IMR-90 (cell line): ENCODE measurements around the gene BCL2L1. TPM values are rescaled to one million over a fixed set of nuclear protein-coding genes. Genes with fewer than 3 reads are reported as not detected.

Source experiments
- ATAC-seq: fragments of 200-7000 bp; cut with Tn5 transposase; 2 replicates; pipeline ENCODE4 v1.9.1; 2020; ENCODE audit warnings: low read depth, mild to moderate bottlenecking, moderate library complexity
- BruUV-seq: library from RNA; stranded (reverse); fragments of 400-500 nt; replicated peaks from 2 replicates; lab custom pipeline; 2021; lab: Mats Ljungman, UMichigan
- CTCF ChIA-PET: fragments of 300-600 bp; formaldehyde crosslinking; extraction: SDS; loops from one replicate; lab custom pipeline; 2021; ENCODE audit warnings: antibody characterized with exemption; lab: Yijun Ruan, JAX
- POLR2A ChIA-PET: fragments of 300-600 bp; sonication (Branson Sonifier 250); formaldehyde crosslinking; loops from one replicate; lab custom pipeline; 2022; ENCODE audit warnings: antibody characterized with exemption; ENCODE audit not compliant: unreplicated experiment; lab: Charles Lee
- DNase-seq: peaks from one replicate; pipeline ENCODE4 v3.0.0; 2013
- H2AFZ ChIP-seq: replicated peaks from 2 replicates; pipeline ENCODE3; 2013; ENCODE audit warnings: low read length, mild to moderate bottlenecking; ENCODE audit not compliant: poor library complexity
- H2AK5ac ChIP-seq: 2 replicates; pipeline ENCODE4 v1.6.1; 2013; ENCODE audit warnings: low read depth, low read length, inconsistent platforms
- H2AK9ac ChIP-seq: replicated peaks from 2 replicates; pipeline ENCODE3; 2013; ENCODE audit warnings: mild to moderate bottlenecking, low read depth, low read length, moderate library complexity; ENCODE audit not compliant: poor library complexity
- H2BK120ac ChIP-seq: 2 replicates; pipeline ENCODE4 v1.6.1; 2013; ENCODE audit warnings: low read depth, low read length, inconsistent platforms
- H2BK15ac ChIP-seq: 3 replicates; pipeline ENCODE4 v1.6.1; 2013; ENCODE audit warnings: low read depth, low read length, inconsistent platforms
- H2BK20ac ChIP-seq: 2 replicates; pipeline ENCODE4 v1.6.1; 2013; ENCODE audit warnings: low read depth, mild to moderate bottlenecking, inconsistent platforms, low read length, moderate library complexity
- H2BK5ac ChIP-seq: 2 replicates; pipeline ENCODE4 v1.6.1; 2013; ENCODE audit warnings: mild to moderate bottlenecking, low read depth, low read length, inconsistent platforms; ENCODE audit not compliant: poor library complexity, severe bottlenecking
- H3K14ac ChIP-seq: replicated peaks from 2 replicates; pipeline ENCODE4 v1.6.1; 2013; ENCODE audit warnings: low read depth, low read length, inconsistent platforms
- H3K18ac ChIP-seq: 2 replicates; pipeline ENCODE4 v1.6.1; 2013; ENCODE audit warnings: low read depth, low read length, control low read depth
- H3K23ac ChIP-seq: 2 replicates; pipeline ENCODE4 v1.6.1; 2013; ENCODE audit warnings: low read depth, low read length, inconsistent platforms
- H3K27ac ChIP-seq: 2 replicates; pipeline ENCODE4 v1.5.1; 2013; ENCODE audit warnings: mild to moderate bottlenecking, control low read depth, low read length; ENCODE audit not compliant: insufficient read depth
- H3K27me3 ChIP-seq: 2 replicates; pipeline ENCODE4 v1.6.1; 2013; ENCODE audit warnings: low read length; ENCODE audit not compliant: control insufficient read depth, insufficient read depth
- H3K36me3 ChIP-seq: 2 replicates; pipeline ENCODE4 v1.6.1; 2013; ENCODE audit warnings: low read length, mixed read lengths; ENCODE audit not compliant: control insufficient read depth, insufficient read depth
- H3K4ac ChIP-seq: 2 replicates; pipeline ENCODE4 v1.6.1; 2013; ENCODE audit warnings: low read depth, low read length, inconsistent platforms
- H3K4me1 ChIP-seq: 2 replicates; pipeline ENCODE4 v1.6.1; 2013; ENCODE audit warnings: low read length, mixed read lengths; ENCODE audit not compliant: control insufficient read depth, insufficient read depth
- H3K4me2 ChIP-seq: 2 replicates; pipeline ENCODE4 v1.6.1; 2013; ENCODE audit warnings: low read depth, mild to moderate bottlenecking, control low read depth, low read length, moderate library complexity
- H3K4me3 ChIP-seq: 2 replicates; pipeline ENCODE4 v1.5.1; 2013; ENCODE audit warnings: low read depth, mild to moderate bottlenecking, control low read depth, low read length, moderate library complexity; ENCODE audit not compliant: insufficient read depth
- H3K56ac ChIP-seq: 2 replicates; pipeline ENCODE4 v1.6.1; 2013; ENCODE audit warnings: low read length, inconsistent platforms; ENCODE audit not compliant: insufficient read depth; ENCODE audit errors: extremely low read depth
- H3K79me1 ChIP-seq, 2 experiments: 2 replicates each; pipeline ENCODE4 v1.6.1; 2013; ENCODE audit warnings: low read length in 2 of 2, inconsistent platforms in 1 of 2, low read depth in 1 of 2
- H3K9ac ChIP-seq: 2 replicates; pipeline ENCODE4 v1.6.1; 2013; ENCODE audit warnings: low read depth, low read length, control low read depth
- H3K9me1 ChIP-seq: 2 replicates; pipeline ENCODE4 v1.6.1; 2013; ENCODE audit warnings: low read length, inconsistent platforms; ENCODE audit not compliant: insufficient read depth
- H3K9me3 ChIP-seq: 2 replicates; pipeline ENCODE4 v1.6.1; 2013; ENCODE audit warnings: low read length; ENCODE audit not compliant: control insufficient read depth, insufficient read depth
- H4K20me1 ChIP-seq: 2 replicates; pipeline ENCODE4 v1.6.1; 2013; ENCODE audit warnings: low read length, inconsistent platforms; ENCODE audit not compliant: insufficient read depth
- H4K5ac ChIP-seq: 2 replicates; pipeline ENCODE4 v1.6.1; 2013; ENCODE audit warnings: mild to moderate bottlenecking, low read depth, low read length, control low read depth
- H4K8ac ChIP-seq, 2 experiments: 2 replicates each; pipeline ENCODE4 v1.6.1; 2013; ENCODE audit warnings: low read depth in 2 of 2, low read length in 2 of 2, control low read depth in 1 of 2, inconsistent platforms in 1 of 2
- H4K91ac ChIP-seq: 2 replicates; pipeline ENCODE4 v1.6.1; 2013; ENCODE audit warnings: low read depth, low read length, inconsistent platforms; ENCODE audit not compliant: insufficient read depth
- CEBPB ChIP-seq: IDR thresholded peaks from 2 replicates; pipeline ENCODE4 v1.6.1; 2012; ENCODE audit warnings: low read depth, low read length, improper control_type of control experiment
- USF2 ChIP-seq: fragments of 150-350 bp; IDR thresholded peaks from 2 replicates; pipeline ENCODE4 v1.6.1; 2017; ENCODE audit warnings: mild to moderate bottlenecking, antibody characterized with exemption, low read length, low read depth
- WGBS, 2 experiments: methylation state at CpG; one replicate each; pipeline versions ENCODE4 v1.1.5 to v1.1.7; 2013; ENCODE audit warnings: missing lambda C conversion rate in 2 of 2; ENCODE audit not compliant: insufficient read length in 1 of 2; ENCODE audit errors: extremely low coverage in 2 of 2; 5-methylcytosine and 5-hydroxymethylcytosine counted together
- dilution Hi-C: fragments of 300-500 bp; cut with HindIII; formaldehyde crosslinking; loops from one replicate; pipeline ENCODE4 v1.14.3; 2018; ENCODE audit warnings: low sequenced_read_pairs; ENCODE audit not compliant: unreplicated experiment
- in situ Hi-C: fragments of 300-500 bp; cut with MboI; formaldehyde crosslinking; loops from 3 replicates; pipeline ENCODE4 v1.14.3; 2019; ENCODE audit warnings: low sequenced_read_pairs, inconsistent platforms, mixed read lengths
- intact Hi-C: fragments of 100-400 bp; cut with micrococcal nuclease; formaldehyde crosslinking; loops from 2 replicates; pipeline ENCODE4 v1.10.0; 2022
- polyA plus RNA-seq, 3 experiments: library from polyadenylated mRNA; depleted of rRNA; stranded (reverse); fragments of >200 nt; gene quantifications; 2 replicates each; pipeline ENCODE4 v1.2.3, GENCODE V29; 2012; ENCODE audit warnings: low replicate concordance in 1 of 3
- total RNA-seq: library from RNA; depleted of rRNA; stranded (reverse); fragments of >200 nt; gene quantifications from 2 replicates; pipeline ENCODE4 v1.2.3, GENCODE V29; 2012

The BCL2L1 gene
- total and polyA plus RNA-seq, 2 of the 4 experiments (the other 2 are of a cell fraction): 40.2 to 41.9 TPM

GRCh38 chr20:31641391-31641790 is 81.3 kb downstream of the BCL2L1 start:
- Histone ChIP-seq H3K4ac (no peak overlapping the region), H4K8ac (no peak overlapping the region), H2AK9ac (no peak overlapping the region), H3K56ac (no peak overlapping the region), H3K14ac (no peak overlapping the region), H3K9me3 (no peaks in the 10 kb centered on the region), H4K20me1 (no peaks in the 10 kb centered on the region), H2AFZ (no peak overlapping the region), H3K79me1 (no peaks in the 10 kb centered on the region), H3K9ac (no peak overlapping the region), H3K23ac (no peak overlapping the region), H3K18ac (no peak overlapping the region), H2BK15ac (no peak overlapping the region), H4K91ac (no peak overlapping the region), H3K27me3 (peaks cover 23% of the 10 kb centered on the region), H3K27ac (no peak overlapping the region), H3K4me3 (no peak overlapping the region), H3K36me3 (no peaks in the 10 kb centered on the region), H3K9me1 (no peaks in the 10 kb centered on the region), H2BK5ac (no peak overlapping the region), H2BK120ac (no peak overlapping the region), H3K4me1 (no peaks in the 10 kb centered on the region; the same call in 1 of the 2 replicates), H3K4me2 (no peak overlapping the region), H4K5ac (no peak overlapping the region), H2BK20ac (no peak overlapping the region), H2AK5ac (no peak overlapping the region)
- TF ChIP-seq USF2: no peak
- no peak for TF ChIP-seq CEBPB
- DNase-seq (no peak), ATAC-seq (no peak)
- POLR2A ChIA-PET: interaction anchor here (0.6 kb wide), 1 partner anchor 14 kb away, joined by 3 read pairs; no protein-coding TSS in a partner anchor
- dilution Hi-C loops (no loop called here), intact Hi-C loops (no loop called here), in situ Hi-C loops (no loop called here)
- no TSS peak for BruUV-seq
- CTCF ChIA-PET: interaction anchor here (0.6 to 1.1 kb wide), 2 partner anchors 12 kb away, joined by 3 to 4 read pairs; no protein-coding TSS in a partner anchor
- no CpG with 5 or more reads among the region's 6 CpGs for WGBS, 2 experiments
